GM19023 (cell line): ENCODE data around the gene COPS2.
"Not testable (repeated sequence)": the region's sequence is repeated elsewhere in the genome, so short reads cannot be mapped to it uniquely, and the experiment has no call there.

Experiments used
- ATAC-seq: cut with Tn5 transposase; IDR thresholded peaks from one replicate; pipeline ENCODE4 v1.9.1; 2021; ENCODE audit warnings: mild to moderate bottlenecking, moderate library complexity; ENCODE audit not compliant: unreplicated experiment

The COPS2 gene

DNA sequence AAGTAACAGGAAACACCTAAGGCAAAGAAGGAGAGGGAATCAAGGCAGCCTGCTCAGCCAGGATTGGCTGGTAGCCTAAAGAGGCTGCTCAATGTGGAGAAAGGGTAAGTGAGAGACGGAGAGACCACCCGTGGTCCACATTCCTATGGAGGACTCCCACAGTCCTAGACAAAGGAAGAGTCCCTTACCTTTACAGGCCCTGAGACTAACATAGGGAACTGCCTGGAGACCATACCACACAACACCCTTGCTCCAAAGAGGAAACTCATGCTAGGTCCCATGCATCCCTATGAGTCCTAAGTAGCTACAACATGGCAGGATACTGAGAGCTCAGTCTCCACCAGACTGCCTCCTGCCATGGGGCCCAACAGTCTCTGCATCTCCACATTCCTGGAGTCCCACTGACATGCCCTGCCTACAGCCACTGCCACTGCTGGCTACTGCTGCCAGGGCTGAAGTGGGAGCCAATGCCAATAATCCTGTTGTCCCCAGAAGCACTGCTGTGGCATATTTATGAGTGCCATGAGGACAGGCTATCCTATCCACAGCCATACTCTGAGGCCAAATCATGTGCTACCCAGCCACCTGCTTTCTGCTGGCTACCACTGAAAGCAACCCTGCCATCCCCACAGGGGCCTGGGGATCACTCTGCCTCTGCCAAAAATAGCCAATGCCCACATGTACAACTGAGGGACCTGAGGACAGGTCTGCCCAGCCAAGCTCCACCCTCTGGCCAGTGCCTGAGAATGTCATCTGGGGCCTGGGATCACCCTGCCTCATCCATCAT is 45.0 kb downstream of the COPS2 start:
- no peak for ATAC-seq

DNA sequence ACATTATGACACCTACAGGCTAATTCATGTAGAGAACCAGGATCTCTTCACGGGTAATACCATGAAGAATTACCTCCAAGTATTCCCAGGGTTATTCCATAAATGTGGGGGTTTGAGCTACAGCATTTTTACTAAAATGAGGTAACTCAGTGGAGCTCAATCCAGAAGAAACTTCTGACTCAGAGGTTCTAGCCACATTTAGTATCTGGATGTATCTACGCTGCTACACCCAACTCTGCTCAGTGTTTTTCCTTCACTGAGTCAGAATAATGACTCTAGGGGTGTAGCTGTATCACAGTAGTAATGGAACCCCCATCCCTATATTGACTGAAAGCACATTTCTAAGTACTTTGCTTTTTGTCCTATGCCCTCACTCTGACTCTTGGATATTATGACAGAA is 52.4 kb downstream of the COPS2 start:
- no peak for ATAC-seq

DNA sequence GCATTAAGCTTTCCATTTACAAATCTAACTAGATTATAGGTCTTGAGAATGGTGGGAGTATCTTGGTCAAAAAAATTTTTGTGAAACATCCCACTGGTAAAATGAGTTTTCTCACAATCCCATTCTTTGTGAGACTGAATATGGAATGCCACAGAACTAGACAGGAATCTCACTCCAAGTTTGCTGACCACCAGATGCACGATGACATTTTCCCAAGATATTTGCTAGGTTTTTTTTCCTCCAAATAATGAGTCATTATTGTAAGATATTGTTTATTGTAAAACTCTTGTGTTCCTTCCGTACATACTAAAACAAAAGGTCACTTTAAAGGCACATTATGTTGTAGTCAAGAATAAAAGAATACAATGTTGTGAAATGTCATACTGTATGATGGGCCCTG is 53.9 kb downstream of the COPS2 start:
- ATAC-seq = no peak

DNA sequence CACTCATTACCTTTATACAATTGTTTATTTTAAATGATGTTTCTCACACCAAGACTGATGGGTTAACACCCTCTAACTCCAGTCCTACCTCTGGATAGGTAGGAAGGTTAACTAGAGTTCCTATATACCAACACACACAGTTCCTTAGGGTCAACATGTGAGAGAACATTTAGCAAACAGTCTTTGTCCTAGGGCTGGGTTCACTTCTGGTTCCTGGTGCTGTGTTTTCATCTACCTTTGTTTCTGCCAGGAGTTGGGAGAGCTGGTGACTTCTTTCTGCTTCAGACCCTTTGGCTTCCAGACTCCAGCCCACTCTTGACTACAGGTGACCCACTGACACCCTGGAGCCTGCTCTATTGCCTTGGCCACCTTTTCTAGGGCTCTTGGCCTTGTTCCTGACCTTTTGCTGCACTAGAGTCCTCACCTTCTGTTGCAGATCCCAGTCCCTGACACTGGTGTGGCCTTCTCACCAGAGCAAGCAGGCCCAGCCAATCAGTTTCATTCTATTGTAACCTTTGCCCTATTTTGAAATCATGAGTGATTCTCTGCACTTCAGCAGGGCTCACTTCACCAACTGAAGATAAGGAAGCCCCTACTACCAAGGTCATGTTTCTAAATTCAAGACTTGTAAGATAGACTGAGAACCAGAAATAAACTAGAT is 59.2 kb downstream of the COPS2 start:
- no peak for ATAC-seq

DNA sequence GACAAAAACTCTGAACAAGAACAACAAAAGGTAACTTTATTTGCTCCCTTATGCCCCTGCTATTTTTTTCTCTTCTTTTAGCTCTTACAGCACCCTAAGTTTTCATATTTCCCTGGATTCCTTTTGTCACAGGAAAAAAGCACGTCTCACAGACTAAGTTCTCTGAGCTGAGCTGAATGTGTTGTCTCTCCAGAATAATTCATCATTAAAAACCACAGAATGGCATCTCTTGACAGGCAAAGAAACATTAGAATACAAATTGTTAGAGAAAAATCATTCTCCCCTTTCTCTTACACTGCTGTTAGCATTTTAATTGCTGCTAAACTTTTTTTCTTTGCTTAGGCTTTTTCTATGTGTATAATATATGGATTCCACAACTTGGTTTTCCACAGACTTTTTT is 60.5 kb downstream of the COPS2 start:
- no peak for ATAC-seq

DNA sequence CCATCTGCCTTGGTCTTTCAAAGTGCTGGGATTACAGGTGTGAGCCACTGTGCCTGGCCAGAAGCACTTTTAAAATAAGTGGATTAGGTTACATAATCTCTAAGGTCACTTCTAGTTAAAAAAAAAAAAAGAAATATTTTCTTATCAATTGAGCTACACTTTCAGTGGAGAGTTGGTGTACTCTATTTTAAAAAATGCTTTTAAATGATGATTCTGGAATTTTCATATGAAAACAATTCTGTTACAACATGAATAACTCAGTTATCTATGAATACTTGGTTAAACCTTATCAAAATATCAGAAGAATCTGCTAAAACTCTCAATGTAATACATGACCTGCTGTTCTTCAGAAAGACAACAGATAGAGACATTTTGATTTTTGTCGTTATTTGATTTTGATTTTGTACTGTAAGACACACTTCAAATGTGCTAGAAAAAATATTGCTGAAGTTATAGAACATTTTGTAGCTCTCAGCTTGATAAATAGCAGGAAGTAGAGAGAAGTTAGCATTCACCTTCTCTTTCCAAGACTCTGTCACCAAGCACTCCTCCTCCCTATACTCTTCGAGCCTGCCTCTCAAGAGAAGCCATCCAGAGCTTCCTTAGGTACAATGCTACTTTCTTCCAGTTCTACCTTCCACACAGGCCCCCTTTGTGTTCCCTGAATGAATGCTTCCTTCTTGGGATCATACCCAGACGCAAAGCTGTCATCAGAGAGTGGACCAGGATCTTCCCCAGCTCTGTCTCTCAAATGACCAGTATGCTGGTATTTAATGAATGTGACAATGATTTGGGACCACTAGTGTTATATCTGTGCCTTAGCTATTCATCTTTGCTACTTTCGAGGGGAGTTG is 61.9 kb downstream of the COPS2 start:
- no peak for ATAC-seq

DNA sequence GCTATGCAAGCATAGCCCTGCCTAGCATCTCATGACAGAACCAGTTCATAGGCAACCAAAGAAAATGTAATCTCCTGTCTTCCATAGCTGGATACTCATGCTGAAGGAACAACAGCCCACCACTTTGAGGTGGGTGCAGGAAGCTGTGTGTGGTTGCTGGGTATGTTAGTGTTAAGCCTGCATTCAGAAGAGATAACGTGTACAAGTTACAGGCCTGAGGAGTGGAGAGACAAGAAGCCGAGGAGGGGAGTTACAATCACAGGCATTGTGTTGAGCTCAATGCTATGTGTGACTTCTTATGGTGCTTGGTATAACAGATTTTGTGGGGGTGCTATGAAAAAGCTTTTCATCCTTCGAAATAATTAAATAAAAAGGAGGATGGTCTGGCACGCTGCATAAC is 66.4 kb downstream of the COPS2 start:
- no peak for ATAC-seq

DNA sequence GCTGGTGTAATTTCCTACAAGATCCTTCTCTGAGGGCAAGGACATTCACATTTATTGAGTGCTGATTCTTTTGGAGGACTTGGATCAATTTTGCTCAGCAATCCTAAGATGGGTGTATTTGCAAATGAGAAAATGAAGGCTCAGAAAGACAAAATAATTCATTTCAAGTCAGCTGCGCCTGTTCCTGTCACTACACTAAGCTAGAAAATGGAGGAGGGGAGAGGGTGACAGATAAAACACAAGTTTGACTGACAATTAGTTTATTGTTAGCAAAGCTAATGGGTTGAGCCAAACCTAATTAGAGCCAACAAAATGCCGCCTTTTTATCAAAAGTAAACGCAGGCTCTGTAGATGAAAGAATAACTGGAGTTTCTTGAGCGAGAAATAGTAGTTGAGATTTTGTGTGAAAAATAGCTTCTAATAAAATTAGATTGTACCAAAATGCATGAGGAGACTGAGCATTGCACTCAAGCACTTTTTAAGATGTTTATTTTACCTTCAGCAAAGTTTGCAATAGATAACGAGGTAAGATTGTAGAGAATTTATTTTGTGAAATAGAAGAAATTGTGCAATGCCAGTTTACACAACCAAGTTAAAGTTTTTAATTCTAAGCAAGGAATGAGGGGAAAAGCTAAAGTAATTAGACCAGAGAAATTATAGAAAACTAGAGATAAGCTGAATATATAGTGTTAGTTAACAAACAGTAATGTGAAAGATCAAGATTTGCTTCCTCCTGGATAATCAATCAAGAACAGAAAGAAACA is 69.5 kb downstream of the COPS2 start:
- no peak for ATAC-seq

DNA sequence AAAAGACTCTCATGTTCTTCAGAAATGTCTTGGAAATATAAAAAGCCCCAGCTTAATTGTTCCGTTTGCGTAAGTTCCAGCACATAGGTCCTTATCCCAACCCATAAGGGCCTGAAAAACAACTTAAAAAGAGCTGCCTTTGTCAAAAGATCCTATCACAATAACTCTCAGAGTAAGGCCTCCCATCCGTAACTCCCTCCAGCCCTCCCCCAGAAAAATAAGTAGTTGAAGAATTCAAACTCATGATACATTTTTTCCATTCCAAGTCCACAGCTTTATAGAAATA is 71.2 kb downstream of the COPS2 start:
- ATAC-seq = no peak

DNA sequence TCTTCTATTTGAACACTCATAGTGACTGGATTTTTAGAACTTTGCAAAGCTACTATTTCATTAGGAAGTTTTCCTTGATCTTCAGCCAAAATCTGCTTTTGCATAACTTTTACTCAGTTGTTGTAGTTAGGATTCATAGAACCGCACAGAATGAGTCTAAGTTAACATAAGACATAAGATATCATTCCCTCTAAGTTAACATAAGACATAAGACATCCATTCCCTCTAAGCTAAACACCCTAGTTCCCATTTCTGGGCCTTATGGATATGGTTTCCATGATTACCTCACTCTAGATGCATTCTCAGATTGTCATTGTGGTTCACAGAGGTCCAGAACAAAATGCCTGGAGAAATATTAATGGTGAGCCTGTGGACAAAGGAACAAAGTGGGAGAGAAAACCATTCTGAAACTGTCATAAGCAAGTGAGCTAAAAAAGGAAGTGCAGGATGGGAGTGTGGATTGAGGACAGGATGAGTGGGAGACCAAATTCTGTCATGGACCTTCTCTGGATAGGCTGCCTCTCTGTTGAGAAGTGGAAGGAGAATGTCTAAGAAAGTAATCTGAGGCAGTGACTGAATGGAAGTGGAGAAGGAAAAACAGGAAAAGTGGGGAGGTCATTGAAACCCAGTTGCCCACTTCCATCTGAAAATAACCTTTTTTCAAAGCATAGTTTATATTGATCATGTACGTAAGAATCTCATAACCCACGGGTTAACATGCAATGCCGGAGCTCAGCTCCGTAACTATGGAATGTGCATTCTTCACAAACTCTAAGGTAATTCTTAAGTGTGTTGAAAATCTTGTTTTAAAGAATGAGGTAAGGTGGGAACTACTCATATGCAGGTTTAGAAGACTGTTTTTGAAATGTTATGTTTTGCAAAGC is 71.8 kb downstream of the COPS2 start:
- ATAC-seq = no peak

DNA sequence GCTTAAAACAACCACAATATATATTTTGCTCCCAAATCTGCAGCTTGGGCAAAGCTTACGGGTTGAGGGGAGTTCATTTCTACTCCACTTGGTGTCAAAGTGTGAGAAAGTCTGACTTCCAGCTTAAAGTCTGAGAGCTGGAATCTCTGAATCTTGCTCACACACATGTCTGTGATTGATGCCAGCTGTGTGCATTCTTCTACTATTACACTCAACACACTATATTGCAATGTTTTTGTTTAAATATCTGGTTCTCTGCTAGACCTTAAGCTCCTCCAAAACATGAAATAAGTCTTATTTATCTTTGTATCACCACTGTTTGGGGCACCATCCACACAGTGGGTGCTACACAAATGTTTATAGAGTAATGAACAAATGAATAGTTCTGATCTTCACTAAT is 72.4 kb downstream of the COPS2 start:
- ATAC-seq = no peak

DNA sequence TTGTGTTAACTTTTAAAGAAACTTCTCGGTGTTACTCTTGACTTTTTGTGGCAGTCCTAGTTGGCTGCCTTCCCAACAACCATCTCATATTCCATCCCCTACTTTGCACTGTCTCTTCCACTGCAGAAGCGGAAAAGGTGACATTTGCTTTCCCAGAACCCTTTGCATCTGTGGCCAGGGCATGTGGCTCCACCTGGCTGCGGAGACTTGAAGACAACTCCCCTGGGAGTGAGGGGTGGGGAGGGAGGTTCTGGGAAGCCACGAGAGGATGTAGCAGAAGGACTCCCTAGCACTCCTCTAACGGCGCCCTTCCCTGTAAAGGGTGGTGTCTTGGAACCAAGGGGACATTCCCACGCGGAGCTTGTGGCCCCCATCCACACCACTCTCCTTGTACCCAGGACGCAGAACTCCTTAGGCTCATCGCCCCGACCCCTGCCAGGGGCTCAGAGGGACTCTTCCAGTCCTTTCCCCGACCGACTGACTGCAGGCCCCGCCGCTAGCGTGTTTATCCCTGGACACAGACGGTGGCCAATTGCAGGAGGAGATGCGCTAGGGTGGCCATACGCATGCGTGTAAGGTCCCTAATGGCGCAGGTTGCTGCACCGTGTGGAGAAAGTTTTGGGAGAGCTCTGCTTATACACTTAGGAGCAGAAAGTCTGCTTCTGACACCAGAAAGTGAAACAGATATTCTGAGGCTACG is 75.9 kb downstream of the COPS2 start:
- no peak for ATAC-seq

DNA sequence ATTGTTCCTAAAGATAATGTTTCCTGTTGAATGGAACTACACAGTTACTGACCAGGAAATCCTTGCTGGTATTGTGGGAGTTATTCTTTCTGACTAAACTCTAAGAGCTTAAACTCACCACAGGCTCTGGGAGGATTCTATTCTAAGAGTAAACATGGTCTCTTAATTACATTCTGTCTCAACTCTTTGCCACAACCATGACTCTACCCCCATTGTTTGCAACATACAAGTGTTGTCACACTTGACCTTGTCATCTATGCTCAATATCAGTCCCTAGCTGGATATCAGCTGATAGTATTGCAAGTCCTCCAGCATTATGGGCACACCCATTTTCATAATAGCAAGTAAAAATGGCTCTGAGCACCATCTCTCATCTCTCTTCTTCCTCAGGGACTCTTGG is 79.5 kb downstream of the COPS2 start:
- ATAC-seq = no peak

DNA sequence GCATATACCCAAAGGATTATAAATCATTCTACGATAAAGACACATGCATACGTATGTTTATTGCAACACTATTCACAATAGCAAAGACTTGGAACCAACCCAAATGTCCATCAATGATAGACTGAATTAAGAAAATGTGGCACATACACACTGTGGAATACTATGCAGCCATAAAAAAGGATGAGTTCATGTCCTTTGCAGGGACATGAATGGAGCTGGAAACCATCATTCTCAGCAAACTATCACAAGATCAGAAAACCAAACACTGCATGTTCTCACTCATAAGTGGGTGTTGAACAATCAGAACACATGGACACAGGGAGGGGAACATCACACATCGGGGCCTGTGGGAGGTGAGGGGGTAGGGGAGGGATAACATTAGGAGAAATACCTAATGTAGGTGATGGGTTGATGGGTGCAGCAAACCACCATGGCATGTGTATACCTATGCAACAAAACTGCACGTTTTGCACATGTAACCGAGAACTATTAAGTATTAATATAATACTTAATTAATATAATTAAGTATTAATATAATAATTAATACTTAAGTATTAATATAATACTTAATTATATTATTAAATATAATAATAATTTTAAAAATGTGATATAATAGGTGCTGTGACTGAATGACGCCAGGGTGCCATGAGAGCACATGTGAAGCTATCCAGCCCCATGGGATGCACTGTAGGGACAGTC is 80.7 kb downstream of the COPS2 start:
- not testable (repeated sequence) for ATAC-seq
